ENCODE results near the gene EPC2.
"Not testable (repeated sequence)": the region's sequence is repeated elsewhere in the genome, so short reads cannot be mapped to it uniquely, and the experiment has no call there.

- TF ChIP-seq POLR2AphosphoS5 (IDR thresholded peaks at IDR 0.05; ENCODE audit: low read depth); CTCF (conservative IDR thresholded peaks at IDR 0.05; ENCODE audit: low read depth in 2 of 2); EZH2 (IDR thresholded peaks at IDR 0.05; ENCODE audit: low read depth, unreplicated experiment); EZH2phosphoT487 (IDR thresholded peaks at IDR 0.05; ENCODE audit: unreplicated experiment); REST (IDR thresholded peaks at IDR 0.05; ENCODE audit: unreplicated experiment); ZNF331 (CRISPR knock-in tag; IDR thresholded peaks at IDR 0.05; ENCODE audit: low read depth); CREB1 (CRISPR knock-in tag; IDR thresholded peaks at IDR 0.05; ENCODE audit: low read depth); STAT1 (IDR thresholded peaks at IDR 0.05; ENCODE audit: unreplicated experiment); ZNF114 (CRISPR knock-in tag; IDR thresholded peaks at IDR 0.05); JUNB (IDR thresholded peaks at IDR 0.05; ENCODE audit: unreplicated experiment): not testable (repeated sequence)
These were observed 34.0 kb downstream of the EPC2 start for GRCh38 chr2:148678302-148679179.

Data from GM23338 (cell line).